WERI-Rb-1 (cell line): Measurements from ENCODE around the gene HS2ST1.

Source experiments
- DNase-seq: peaks from one replicate; pipeline ENCODE4 v3.0.0-alpha.2; 2020
- H3K27ac ChIP-seq: fragments of 250-450 bp; sonication (Bioruptor Pico); 2 replicates; pipeline ENCODE4 v1.5.1; 2020; ENCODE audit warnings: mild to moderate bottlenecking, moderate library complexity
- H3K27me3 ChIP-seq: fragments of 250-450 bp; sonication (Bioruptor Pico); 2 replicates; pipeline ENCODE4 v1.5.1; 2021; ENCODE audit warnings: mild to moderate bottlenecking, low read depth, moderate library complexity; ENCODE audit not compliant: insufficient read depth, severe bottlenecking
- H3K36me3 ChIP-seq: fragments of 250-450 bp; sonication (Bioruptor Pico); 2 replicates; pipeline ENCODE4 v1.5.1; 2020; ENCODE audit warnings: mild to moderate bottlenecking, moderate library complexity
- H3K4me3 ChIP-seq: 2 replicates; pipeline ENCODE4 v1.5.1; 2011; ENCODE audit warnings: low read depth, mild to moderate bottlenecking, control low read depth, low read length
- H3K9me3 ChIP-seq: fragments of 250-450 bp; sonication (Bioruptor Pico); 2 replicates; pipeline ENCODE4 v1.5.1; 2021; ENCODE audit warnings: mild to moderate bottlenecking, moderate library complexity; ENCODE audit not compliant: severe bottlenecking
- TF ChIP-seq, protein P1 (sequence below): IDR thresholded peaks from 2 replicates; pipeline ENCODE4 v1.5.1; 2011; ENCODE audit warnings: low read depth, mild to moderate bottlenecking, control low read depth, inconsistent platforms, low read length

HS2ST1 gene

DNA sequence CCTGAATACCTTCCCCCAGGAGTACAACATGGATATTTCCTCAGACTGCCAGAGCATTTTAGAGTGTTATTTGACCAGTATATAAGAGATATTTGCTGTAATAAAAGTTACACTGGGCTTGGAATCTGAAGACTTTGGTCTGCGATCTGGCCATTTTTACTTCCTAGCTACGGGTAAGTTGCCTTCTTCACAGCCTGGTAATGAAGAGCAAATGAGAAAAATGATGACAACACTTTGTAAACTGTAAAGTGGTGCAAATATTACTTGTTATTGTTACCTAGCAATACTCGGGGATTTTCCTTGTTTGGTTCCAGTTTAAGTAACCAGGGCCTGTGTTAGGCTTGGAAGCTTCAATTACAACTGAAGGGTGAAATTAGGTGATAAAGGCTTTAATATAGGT lies 233.4 kb downstream of the HS2ST1 start:
- Histone ChIP-seq H3K9me3 (no peaks in the 10 kb centered on the region), H3K4me3 (no peak overlapping the region), H3K27ac (no peak overlapping the region), H3K36me3 (no peaks in the 10 kb centered on the region), H3K27me3 (no peaks in the 10 kb centered on the region)
- DNase-seq, result no peak
- TF ChIP-seq, protein P1, sequence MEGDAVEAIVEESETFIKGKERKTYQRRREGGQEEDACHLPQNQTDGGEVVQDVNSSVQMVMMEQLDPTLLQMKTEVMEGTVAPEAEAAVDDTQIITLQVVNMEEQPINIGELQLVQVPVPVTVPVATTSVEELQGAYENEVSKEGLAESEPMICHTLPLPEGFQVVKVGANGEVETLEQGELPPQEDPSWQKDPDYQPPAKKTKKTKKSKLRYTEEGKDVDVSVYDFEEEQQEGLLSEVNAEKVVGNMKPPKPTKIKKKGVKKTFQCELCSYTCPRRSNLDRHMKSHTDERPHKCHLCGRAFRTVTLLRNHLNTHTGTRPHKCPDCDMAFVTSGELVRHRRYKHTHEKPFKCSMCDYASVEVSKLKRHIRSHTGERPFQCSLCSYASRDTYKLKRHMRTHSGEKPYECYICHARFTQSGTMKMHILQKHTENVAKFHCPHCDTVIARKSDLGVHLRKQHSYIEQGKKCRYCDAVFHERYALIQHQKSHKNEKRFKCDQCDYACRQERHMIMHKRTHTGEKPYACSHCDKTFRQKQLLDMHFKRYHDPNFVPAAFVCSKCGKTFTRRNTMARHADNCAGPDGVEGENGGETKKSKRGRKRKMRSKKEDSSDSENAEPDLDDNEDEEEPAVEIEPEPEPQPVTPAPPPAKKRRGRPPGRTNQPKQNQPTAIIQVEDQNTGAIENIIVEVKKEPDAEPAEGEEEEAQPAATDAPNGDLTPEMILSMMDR, result no peak

DNA sequence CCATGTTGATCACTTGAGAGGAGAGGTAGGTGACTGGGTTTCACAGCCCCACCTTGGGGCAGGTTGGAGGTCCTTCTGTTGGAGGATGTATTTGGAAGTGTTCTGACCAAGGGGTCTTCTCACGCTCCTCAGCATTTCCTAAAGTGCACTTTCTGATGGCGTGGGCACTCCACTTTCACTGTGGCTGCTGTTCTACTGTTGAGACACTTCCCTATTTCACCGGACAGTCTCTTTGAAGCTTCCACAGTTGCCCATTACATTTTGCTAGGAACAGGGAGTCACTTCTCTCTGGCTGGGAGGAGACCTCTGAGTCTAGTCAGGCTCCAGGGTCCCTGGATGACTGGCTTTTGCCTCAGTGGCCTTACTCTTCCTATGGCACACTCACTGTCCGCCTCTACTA lies 234.2 kb downstream of the HS2ST1 start:
- DNase-seq, result no peak
- TF ChIP-seq, protein P1, result no peak
- Histone ChIP-seq H3K36me3 (no peaks in the 10 kb centered on the region), H3K27me3 (no peaks in the 10 kb centered on the region), H3K9me3 (no peaks in the 10 kb centered on the region), H3K27ac (no peak overlapping the region), H3K4me3 (no peak overlapping the region)

DNA sequence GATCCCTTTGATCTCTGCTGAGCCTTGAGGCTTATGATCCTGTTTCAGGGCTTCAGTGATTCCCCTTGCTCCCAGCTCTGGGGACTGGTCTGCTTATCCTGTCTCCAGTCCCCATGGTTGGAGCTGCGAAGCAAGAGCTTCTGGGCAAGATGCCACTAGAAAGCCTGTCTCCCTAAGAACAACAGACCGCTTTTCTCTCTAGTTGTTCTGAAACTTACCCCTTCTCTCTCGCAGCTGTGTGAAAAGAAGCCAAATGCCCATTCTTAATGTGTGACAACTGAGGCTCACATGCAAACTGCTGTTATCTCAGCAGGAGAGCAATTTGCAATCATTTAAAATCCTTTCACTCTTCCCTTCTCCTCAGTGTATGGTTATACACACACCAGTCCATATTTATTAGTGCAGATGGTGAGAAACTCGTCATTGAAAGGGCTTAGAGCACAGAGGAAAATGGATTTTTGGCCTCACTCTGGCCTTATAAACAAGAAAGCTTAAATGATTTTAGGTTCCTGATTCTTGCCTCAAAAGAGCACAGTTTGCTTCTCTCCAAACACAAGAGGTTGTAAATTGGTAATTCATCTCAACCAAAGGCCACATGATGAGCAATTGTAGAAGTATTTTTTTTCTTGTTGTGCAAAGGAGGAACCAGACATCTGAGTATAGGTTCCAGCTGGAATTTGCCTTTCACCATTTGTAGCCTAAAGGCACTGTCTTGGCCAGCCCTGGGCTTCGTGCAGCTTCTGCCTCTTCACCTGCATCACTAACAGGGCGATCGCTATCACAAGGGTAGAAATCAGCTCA lies 235.0 kb downstream of the HS2ST1 start:
- Histone ChIP-seq H3K36me3 (no peaks in the 10 kb centered on the region), H3K27ac (no peak overlapping the region), H3K9me3 (no peaks in the 10 kb centered on the region), H3K27me3 (no peaks in the 10 kb centered on the region), H3K4me3 (no peak overlapping the region)
- TF ChIP-seq, protein P1, result no peak
- DNase-seq, result peak; percentile 69

- Histone ChIP-seq H3K27me3 (no peaks in the 10 kb centered on the region), H3K9me3 (no peaks in the 10 kb centered on the region), H3K27ac (no peak overlapping the region), H3K4me3 (no peak overlapping the region), H3K36me3 (no peaks in the 10 kb centered on the region)
- TF ChIP-seq, protein P1, result no peak
- no peak for DNase-seq
Observed at GRCh38 chr1:87150143-87150542, 235.7 kb downstream of the HS2ST1 start.

DNA sequence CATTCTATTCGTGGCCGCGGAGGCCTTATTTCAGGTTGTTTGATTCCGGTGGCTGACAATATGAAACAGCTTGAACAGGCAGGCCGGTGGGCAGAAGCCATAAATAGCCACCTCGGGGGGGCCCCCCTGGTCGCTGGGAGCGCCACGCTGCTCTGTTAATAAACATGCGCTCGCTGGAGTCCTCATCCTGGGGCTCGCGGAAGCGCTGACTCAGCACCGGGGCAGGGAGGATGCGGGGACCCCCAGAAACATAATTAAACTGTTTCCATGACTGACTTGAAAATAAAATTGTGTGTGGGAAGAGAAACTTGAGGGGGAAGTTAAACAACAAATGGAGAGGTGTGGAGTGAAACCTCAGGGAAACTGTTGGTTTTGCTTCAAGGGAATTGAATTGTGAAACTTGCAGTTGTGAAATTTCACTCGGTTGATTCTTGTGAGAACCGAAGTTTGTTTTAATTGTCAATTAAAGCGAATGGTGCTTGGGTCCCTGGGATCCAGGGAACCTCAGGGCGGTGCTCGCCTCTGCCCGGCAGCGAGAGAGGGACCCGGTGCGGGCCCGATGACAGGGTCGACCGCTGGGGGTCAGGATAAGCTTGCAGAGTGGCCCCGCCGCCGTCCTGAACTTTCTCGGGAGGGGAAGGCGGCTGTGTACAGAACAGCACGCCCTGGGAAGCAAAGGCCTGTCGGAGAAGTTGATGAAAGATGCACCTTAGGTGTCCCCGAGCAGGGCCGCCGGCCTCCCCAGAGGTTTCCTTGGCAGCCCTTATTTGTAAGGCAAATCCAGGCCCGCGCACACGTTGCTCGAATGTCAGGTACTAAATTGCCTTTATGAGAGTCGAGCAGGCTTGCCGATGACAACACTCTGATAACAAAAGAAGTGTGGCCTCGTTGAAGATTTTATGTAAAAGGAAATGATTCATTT lies 237.3 kb downstream of the HS2ST1 start:
- peak; percentile 76 for DNase-seq
- Histone ChIP-seq H3K4me3 (peak overlapping the region; percentile 12; the same call in 1 of the 2 replicates), H3K9me3 (no peaks in the 10 kb centered on the region), H3K27ac (no peak overlapping the region), H3K27me3 (no peaks in the 10 kb centered on the region), H3K36me3 (no peaks in the 10 kb centered on the region)
- TF ChIP-seq, protein P1, result peak; percentile 56
